GM23338 (cell line): ENCODE data around the gene HDAC3. TPM values are rescaled to one million over a fixed set of nuclear protein-coding genes. Genes with fewer than 3 reads are reported as not detected.
A peak's percentile ranks its signal among the peaks of the same experiment; 100 is the strongest.

Experiments used
- ATAC-seq: fragments of 200-7000 bp; cut with Tn5 transposase; 3 replicates; pipeline ENCODE4 v1.9.1; 2020
- DNase-seq: peaks from one replicate; pipeline ENCODE4 v3.0.0-alpha.2; 2015; ENCODE audit warnings: low spot score
- H2AFZ ChIP-seq: fragments of 200-600 bp; sonication (generic); 2 replicates; pipeline ENCODE4 v1.8.0; 2016; ENCODE audit warnings: antibody characterized with exemption, mild to moderate bottlenecking, moderate library complexity
- H3F3A ChIP-seq: fragments of 200-600 bp; sonication (generic); replicated peaks from 2 replicates; pipeline ENCODE4 v1.8.0; 2017; ENCODE audit warnings: antibody characterized with exemption, mixed run types, low read depth
- H3K27ac ChIP-seq: fragments of 200-600 bp; sonication (generic); 2 replicates; pipeline ENCODE4 v1.6.1; 2016; ENCODE audit warnings: low read depth
- H3K27me3 ChIP-seq: fragments of 200-600 bp; sonication (generic); 2 replicates; pipeline ENCODE4 v1.8.0; 2016; ENCODE audit warnings: mild to moderate bottlenecking, mixed run types, moderate library complexity; ENCODE audit not compliant: insufficient read depth
- H3K36me3 ChIP-seq: fragments of 200-600 bp; sonication (generic); 2 replicates; pipeline ENCODE4 v1.8.0; 2016; ENCODE audit warnings: mild to moderate bottlenecking; ENCODE audit not compliant: insufficient read depth
- H3K4me1 ChIP-seq: fragments of 200-600 bp; sonication (generic); 2 replicates; pipeline ENCODE4 v1.8.0; 2016; ENCODE audit warnings: mild to moderate bottlenecking, moderate library complexity; ENCODE audit not compliant: insufficient read depth
- H3K4me2 ChIP-seq: fragments of 200-600 bp; sonication (generic); 2 replicates; pipeline ENCODE4 v1.7.1; 2017; ENCODE audit warnings: mixed run types
- H3K4me3 ChIP-seq: fragments of 200-600 bp; sonication (generic); 2 replicates; pipeline ENCODE4 v1.6.1; 2016; ENCODE audit warnings: mixed run types
- H3K79me2 ChIP-seq: fragments of 200-600 bp; sonication (generic); replicated peaks from 2 replicates; pipeline ENCODE4 v1.8.0; 2017; ENCODE audit warnings: mild to moderate bottlenecking; ENCODE audit not compliant: insufficient read depth
- H3K9me2 ChIP-seq: fragments of 200-600 bp; sonication (generic); 2 replicates; pipeline ENCODE4 v1.8.0; 2017; ENCODE audit not compliant: insufficient read depth
- H4K20me1 ChIP-seq: fragments of 200-600 bp; sonication (generic); replicated peaks from 2 replicates; pipeline ENCODE4 v1.8.0; 2017; ENCODE audit warnings: mild to moderate bottlenecking; ENCODE audit not compliant: insufficient read depth
- H3K27ac Mint-ChIP-seq: 2 replicates; pipeline ENCODE4 v1.8.0; 2020; ENCODE audit warnings: inconsistent platforms, mild to moderate bottlenecking, moderate library complexity, mixed read lengths
- H3K27me3 Mint-ChIP-seq: 3 replicates; pipeline ENCODE4 v1.8.0; 2022; ENCODE audit warnings: low read depth, mild to moderate bottlenecking, moderate library complexity, mixed read lengths, inconsistent platforms; ENCODE audit not compliant: insufficient read depth, poor library complexity
- H3K36me3 Mint-ChIP-seq: 3 replicates; pipeline ENCODE4 v1.8.0; 2021; ENCODE audit warnings: low read depth, mild to moderate bottlenecking, inconsistent platforms, moderate library complexity, mixed read lengths
- H3K4me1 Mint-ChIP-seq: 3 replicates; pipeline ENCODE4 v1.8.0; 2020; ENCODE audit warnings: mild to moderate bottlenecking, inconsistent platforms, mixed read lengths
- H3K4me3 Mint-ChIP-seq: 3 replicates; pipeline ENCODE4 v1.8.0; 2021; ENCODE audit warnings: moderate library complexity, mild to moderate bottlenecking, inconsistent platforms, mixed read lengths
- H3K9me3 Mint-ChIP-seq: 3 replicates; pipeline ENCODE4 v1.8.0; 2020; ENCODE audit warnings: moderate library complexity, mild to moderate bottlenecking, inconsistent platforms, mixed read lengths
- CREB1 ChIP-seq: fragments of 250-450 bp; sonication (Bioruptor Pico); IDR thresholded peaks from 2 replicates; pipeline ENCODE4 v1.5.0; 2020; ENCODE audit warnings: low read depth, mild to moderate bottlenecking, moderate library complexity
- CTCF ChIP-seq, 2 experiments: fragments of 200-600 bp in 1 of 2; sonication (generic) in 1 of 2; conservative IDR thresholded peaks; 2 replicates each; pipeline versions ENCODE4 v1.5.1 to v1.6.1; 2016 to 2017; ENCODE audit warnings: antibody characterized with exemption in 2 of 2, low read depth in 2 of 2, mild to moderate bottlenecking in 2 of 2, moderate library complexity in 1 of 2
- ETS1 ChIP-seq: IDR thresholded peaks from 2 replicates; pipeline ENCODE4 v1.6.1; 2016; ENCODE audit warnings: antibody characterized with exemption
- EZH2 ChIP-seq: fragments of 200-600 bp; sonication (generic); IDR thresholded peaks from one replicate; pipeline ENCODE4 v1.8.0; 2017; ENCODE audit warnings: antibody characterized with exemption, mild to moderate bottlenecking, low read depth; ENCODE audit not compliant: unreplicated experiment
- NANOG ChIP-seq: IDR thresholded peaks from 2 replicates; pipeline ENCODE4 v1.6.1; 2016; ENCODE audit warnings: antibody characterized with exemption, borderline replicate concordance
- POLR2AphosphoS5 ChIP-seq: IDR thresholded peaks from 2 replicates; pipeline ENCODE4 v1.6.1; 2016; ENCODE audit warnings: antibody characterized with exemption, low read depth
- REST ChIP-seq: IDR thresholded peaks from one replicate; pipeline ENCODE4 v1.6.1; 2018; ENCODE audit warnings: antibody characterized with exemption; ENCODE audit not compliant: unreplicated experiment
- ZNF114 ChIP-seq: fragments of 250-450 bp; sonication (Bioruptor Pico); IDR thresholded peaks from 2 replicates; pipeline ENCODE4 v1.5.0; 2020; ENCODE audit warnings: mild to moderate bottlenecking, moderate library complexity
- polyA plus RNA-seq: library from polyadenylated mRNA; unstranded; fragments of >200 nt; fragmentation: Nextera tagmentation; extraction: Ambion mirVana; gene quantifications from 2 replicates; pipeline ENCODE4 v1.2.1, GENCODE V29; 2016
- total RNA-seq: library from RNA; depleted of rRNA; stranded (reverse); fragments of >200 nt; shearing (Covaris generic); gene quantifications from 2 replicates; pipeline ENCODE4 v1.2.3, GENCODE V29; 2014

The HDAC3 gene
- total and polyA plus RNA-seq, 2 experiments from 2014 or later, result 59.2 to 90.0 TPM

DNA sequence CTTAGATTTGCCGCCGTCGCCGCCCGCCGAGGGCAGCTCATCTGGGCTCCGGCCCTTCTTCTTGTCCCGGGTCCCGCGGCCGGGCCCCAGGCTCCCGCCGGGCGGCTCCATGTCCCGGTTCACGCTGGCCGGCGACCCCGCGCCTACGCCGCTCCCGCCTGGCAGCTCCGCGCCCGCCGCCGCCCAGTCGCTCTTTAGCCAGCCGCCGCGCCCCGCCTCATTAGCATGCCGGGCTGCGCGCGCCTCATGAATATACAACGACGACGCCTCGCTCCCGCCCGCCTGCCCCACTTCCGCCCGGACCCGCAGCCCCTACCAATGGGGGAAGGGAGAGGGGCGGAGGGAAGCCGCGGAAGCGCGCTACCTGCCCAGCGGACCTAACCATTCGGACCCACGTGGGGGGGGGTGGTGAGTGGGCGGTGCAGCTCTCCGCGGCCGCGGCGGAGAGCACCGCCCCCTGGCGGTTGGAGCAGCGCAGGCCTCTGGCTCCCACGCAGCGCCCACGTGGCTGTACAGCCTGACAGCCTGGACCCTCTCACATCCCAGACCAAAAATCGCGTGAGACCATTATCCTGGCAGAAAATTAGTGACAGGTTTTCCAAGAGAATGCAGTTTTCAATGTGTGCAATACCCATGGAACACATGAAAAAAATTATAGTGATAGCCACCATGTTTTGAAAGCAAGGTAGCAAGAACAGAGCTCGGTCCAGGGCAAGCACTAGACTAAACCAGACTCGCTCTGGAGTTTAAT is 17.7 kb downstream of the HDAC3 start, which contains the start of gene DIAPH1:
Gene DIAPH1, minus strand, starts transcription at position 197 of the 751 bp plus-strand sequence. Its CDS starts 86 bp downstream, at position 111.
- H3K36me3 Mint-ChIP-seq, result peaks cover 30% of the 10 kb centered on the region
- peak within 1 kb of the TSS; percentile 98 for H3K4me3 Mint-ChIP-seq
- Histone ChIP-seq H3K4me3 (peak within 1 kb of the TSS; percentile 72), H3F3A (peaks cover 17% of the 10 kb centered on the region; the same call in 1 of the 2 replicates), H3K9me2 (no peaks in the 10 kb centered on the region), H2AFZ (peak within 1 kb of the TSS; percentile 52; the same call in 1 of the 2 replicates), H3K36me3 (peaks cover 14% of the 10 kb centered on the region; the same call in 1 of the 2 replicates), H3K79me2 (peaks cover 41% of the 10 kb centered on the region), H3K27me3 (no peaks in the 10 kb centered on the region), H4K20me1 (peaks cover 17% of the 10 kb centered on the region), H3K27ac (peak within 1 kb of the TSS; percentile 91), H3K4me1 (peaks cover 45% of the 10 kb centered on the region), H3K4me2 (peak within 1 kb of the TSS; percentile 80)
- peaks cover 43% of the 10 kb centered on the region for H3K4me1 Mint-ChIP-seq
- TF ChIP-seq ZNF114 (CRISPR knock-in tag) (0 out of 2 replicates have a peak, but pooled peaks have one; percentile 48), CREB1 (peak; percentile 82), REST (peak; percentile 21), ETS1 (peak; percentile 82), CTCF (conservative IDR thresholded peaks at IDR 0.05; ENCODE audit: low read depth in 2 of 2) (peak; percentile 84 to 93), NANOG (no peak), POLR2AphosphoS5 (peak; percentile 87), EZH2 (no peak)
- ATAC-seq (peak; percentile 91), DNase-seq (peak; percentile 99)
- peak within 1 kb of the TSS; percentile 96 for H3K27ac Mint-ChIP-seq
- H3K27me3 Mint-ChIP-seq, result peaks cover 8% of the 10 kb centered on the region
- H3K9me3 Mint-ChIP-seq, result no peaks in the 10 kb centered on the region
